Measurements from ENCODE around the gene CEP44. TPM values are rescaled to one million over a fixed set of nuclear protein-coding genes. Genes with fewer than 3 reads are reported as not detected.
"Not testable (repeated sequence)": the region's sequence is repeated elsewhere in the genome, so short reads cannot be mapped to it uniquely, and the experiment has no call there.

The CEP44 gene
- total RNA-seq, 1 experiment from 2014 or later = 14.4 TPM

DNA sequence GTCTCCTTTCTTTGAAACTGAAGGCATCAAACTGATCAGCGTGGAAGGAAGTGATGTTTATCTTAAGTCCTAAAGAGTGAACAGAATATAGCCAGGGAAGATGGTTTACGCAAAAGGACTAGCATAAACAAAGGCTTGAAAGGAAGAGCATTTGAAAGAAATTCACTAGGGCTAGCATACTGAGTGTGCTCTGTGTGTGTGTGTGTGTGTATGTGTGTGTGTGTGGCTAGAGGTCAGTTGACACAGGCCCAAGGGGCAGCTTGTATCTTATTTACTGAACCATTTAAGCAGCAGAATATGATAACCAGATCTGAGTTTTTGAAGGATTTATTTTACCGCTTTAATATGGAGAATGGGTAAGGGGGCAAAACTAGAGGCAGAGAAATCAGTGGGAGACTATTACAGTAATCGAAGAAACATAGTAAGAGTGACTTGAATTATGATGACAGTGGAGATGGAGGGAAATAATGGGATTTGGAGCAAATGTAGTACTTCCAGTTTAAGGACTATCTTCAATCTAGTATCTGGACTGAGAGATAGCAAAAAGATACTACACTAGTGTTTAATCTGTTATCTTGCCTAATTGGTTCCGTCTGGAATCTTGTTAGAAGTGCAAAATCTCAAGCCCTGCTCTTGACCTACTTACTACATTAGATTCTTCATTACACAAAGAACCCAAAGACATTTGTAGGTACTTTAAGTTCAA is 36.9 kb downstream of the CEP44 start:
- Histone ChIP-seq H3K4me1 (peaks cover 10% of the 10 kb centered on the region), H3K27me3 (no peaks in the 10 kb centered on the region), H3K9me3 (replicated peaks) (no peaks in the 10 kb centered on the region), H3K27ac (no peak overlapping the region), H3K4me3 (no peak overlapping the region), H3K36me3 (no peaks in the 10 kb centered on the region)
- DNase-seq = no peak

GRCh38 chr4:174324236-174324635 is 40.5 kb downstream of the CEP44 start:
- no peak overlapping the region for H3K4me3 ChIP-seq
- no peak for DNase-seq
- H3K36me3 ChIP-seq = no peaks in the 10 kb centered on the region
- H3K9me3 ChIP-seq (replicated peaks) = no peaks in the 10 kb centered on the region
- H3K4me1 ChIP-seq = peaks cover 10% of the 10 kb centered on the region
- no peaks in the 10 kb centered on the region for H3K27me3 ChIP-seq
- H3K27ac ChIP-seq = peak overlapping the region; percentile 24; the same call in 1 of the 2 replicates

DNA sequence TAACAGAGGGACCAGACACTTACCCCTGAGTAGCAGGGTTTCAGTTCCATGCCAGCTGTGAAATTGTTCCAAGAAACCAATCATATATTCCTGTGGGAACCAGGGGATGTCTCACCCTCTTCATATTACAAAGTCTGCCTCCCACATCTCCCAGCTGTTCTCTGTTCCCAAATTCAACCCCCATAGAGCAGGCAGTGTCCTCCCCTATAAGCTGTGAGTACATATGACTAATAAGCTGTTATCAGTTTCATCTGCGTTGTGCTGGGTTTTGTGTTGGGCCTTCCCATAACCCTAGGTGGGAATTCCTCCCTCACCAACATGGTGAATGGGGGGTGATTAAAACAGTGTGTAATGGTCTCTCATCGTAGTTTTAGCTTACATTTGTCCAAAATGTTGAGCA is 41.0 kb downstream of the CEP44 start:
- H3K27ac ChIP-seq = peak overlapping the region; percentile 24; the same call in 1 of the 2 replicates
- no peak overlapping the region for H3K4me3 ChIP-seq
- H3K36me3 ChIP-seq = no peaks in the 10 kb centered on the region
- H3K9me3 ChIP-seq (replicated peaks) = no peaks in the 10 kb centered on the region
- no peaks in the 10 kb centered on the region for H3K27me3 ChIP-seq
- DNase-seq = peak; percentile 71 to 84
- peaks cover 10% of the 10 kb centered on the region for H3K4me1 ChIP-seq

DNA sequence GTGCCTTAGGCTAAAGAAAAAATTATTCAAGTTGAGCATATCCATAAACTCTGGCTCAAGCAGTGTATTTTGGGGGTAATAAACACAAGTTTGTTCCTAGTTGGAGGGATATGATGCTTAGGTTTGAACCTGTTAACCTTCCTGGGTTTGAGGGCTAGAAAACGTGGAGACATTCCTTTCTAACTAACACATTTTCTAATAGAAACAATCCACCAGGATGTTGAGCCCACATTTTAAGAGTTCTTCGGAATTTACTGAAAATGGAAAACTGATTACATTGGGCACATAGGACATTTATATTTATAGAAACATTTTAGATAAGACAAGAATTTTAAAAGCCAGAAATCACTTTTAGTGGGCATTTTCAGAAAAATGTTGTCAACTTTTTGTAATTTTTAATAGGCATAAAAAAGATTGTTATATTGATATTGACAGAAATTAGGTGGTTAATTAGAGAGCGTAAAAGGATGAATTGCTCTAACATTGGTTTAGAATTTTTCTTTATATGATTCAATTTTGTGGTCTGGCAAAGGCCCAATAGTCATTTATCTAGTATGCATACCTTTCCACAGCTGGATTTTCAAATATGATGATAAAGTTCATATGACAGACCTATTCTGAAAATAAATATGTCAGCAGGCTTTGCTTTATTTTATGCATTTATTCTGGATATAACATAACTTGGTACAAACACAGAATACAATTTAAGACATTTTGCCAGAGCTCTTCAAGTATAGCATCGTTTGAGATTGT is 49.2 kb downstream of the CEP44 start:
- no peaks in the 10 kb centered on the region for H3K9me3 ChIP-seq (replicated peaks)
- H3K27ac ChIP-seq = no peak overlapping the region
- no peaks in the 10 kb centered on the region for H3K36me3 ChIP-seq
- no peaks in the 10 kb centered on the region for H3K4me1 ChIP-seq
- H3K4me3 ChIP-seq = no peak overlapping the region
- no peak for DNase-seq
- H3K27me3 ChIP-seq = no peaks in the 10 kb centered on the region

DNA sequence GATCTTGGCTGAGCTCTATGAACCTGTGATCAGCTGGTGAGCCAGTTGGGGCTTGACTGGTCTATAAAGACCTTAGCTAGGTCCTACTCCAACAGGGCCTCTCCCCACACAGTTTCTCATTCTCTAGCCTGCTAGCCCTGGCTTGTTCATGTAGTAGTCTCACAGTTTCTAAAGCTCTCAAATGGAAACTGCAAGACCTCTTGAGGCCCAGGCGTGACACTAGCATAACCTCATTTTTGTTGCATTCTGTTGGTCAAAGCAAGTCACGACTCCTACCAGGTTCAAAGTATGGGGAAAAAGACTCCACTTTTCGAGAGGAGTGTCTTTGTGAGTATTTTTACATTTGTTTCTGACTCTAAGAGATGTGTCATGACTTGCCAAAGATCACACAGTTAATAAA is 50.9 kb downstream of the CEP44 start:
- H3K27me3 ChIP-seq = no peaks in the 10 kb centered on the region
- H3K4me1 ChIP-seq = no peaks in the 10 kb centered on the region
- H3K9me3 ChIP-seq (replicated peaks) = no peaks in the 10 kb centered on the region
- H3K27ac ChIP-seq = no peak overlapping the region
- H3K36me3 ChIP-seq = no peaks in the 10 kb centered on the region
- no peak overlapping the region for H3K4me3 ChIP-seq
- DNase-seq = no peak

DNA sequence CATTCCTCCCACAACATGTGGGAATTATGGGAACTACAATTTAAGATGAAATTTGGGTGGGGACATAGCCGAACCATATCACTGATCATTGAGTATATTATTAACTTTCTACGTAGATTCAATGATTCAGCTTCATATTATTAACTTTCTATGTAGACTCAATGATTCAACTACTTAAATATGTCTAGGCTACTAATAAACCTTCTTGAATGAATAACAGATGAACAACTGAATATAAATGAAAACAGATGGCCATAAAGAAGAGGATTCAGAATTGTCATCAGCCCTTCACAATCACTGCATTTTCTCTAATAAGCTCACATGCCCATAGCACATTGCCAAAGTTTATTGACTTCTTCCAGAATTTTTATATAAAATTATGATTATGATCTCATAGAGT is 57.0 kb downstream of the CEP44 start:
- DNase-seq = no peak
- no peak overlapping the region for H3K27ac ChIP-seq

GRCh38 chr4:174349156-174349555 is 65.4 kb downstream of the CEP44 start:
- Histone ChIP-seq H3K27me3 (no peaks in the 10 kb centered on the region), H3K9me3 (replicated peaks) (no peaks in the 10 kb centered on the region), H3K4me1 (no peaks in the 10 kb centered on the region), H3K36me3 (no peaks in the 10 kb centered on the region), H3K27ac (no peak overlapping the region), H3K4me3 (no peak overlapping the region)
- DNase-seq = no peak

More for the DNA sequence above, 57.0 kb downstream of the CEP44 start:
- no peak overlapping the region for H3K4me3 ChIP-seq
- H3K36me3 ChIP-seq = no peaks in the 10 kb centered on the region
- no peaks in the 10 kb centered on the region for H3K4me1 ChIP-seq
- no peaks in the 10 kb centered on the region for H3K9me3 ChIP-seq (replicated peaks)
- H3K27me3 ChIP-seq = no peaks in the 10 kb centered on the region

GRCh38 chr4:174352061-174352819 is 68.5 kb downstream of the CEP44 start:
- no peak for DNase-seq
- H3K27ac ChIP-seq = no peak overlapping the region

GRCh38 chr4:174357321-174357720 is 73.6 kb downstream of the CEP44 start:
- no peak for DNase-seq
- Histone ChIP-seq H3K4me3 (no peak overlapping the region), H3K4me1 (no peaks in the 10 kb centered on the region), H3K9me3 (replicated peaks) (no peaks in the 10 kb centered on the region), H3K27me3 (no peaks in the 10 kb centered on the region), H3K36me3 (no peaks in the 10 kb centered on the region), H3K27ac (no peak overlapping the region)

More at GRCh38 chr4:174352061-174352819, 68.5 kb downstream of the CEP44 start:
- H3K9me3 ChIP-seq (replicated peaks) = no peaks in the 10 kb centered on the region
- H3K4me3 ChIP-seq = no peak overlapping the region
- no peaks in the 10 kb centered on the region for H3K27me3 ChIP-seq
- H3K36me3 ChIP-seq = no peaks in the 10 kb centered on the region
- no peaks in the 10 kb centered on the region for H3K4me1 ChIP-seq

- H3K27me3 ChIP-seq = no peaks in the 10 kb centered on the region
- no peaks in the 10 kb centered on the region for H3K36me3 ChIP-seq
- no peak for DNase-seq
- H3K27ac ChIP-seq = no peak overlapping the region
- H3K4me1 ChIP-seq = no peaks in the 10 kb centered on the region
- no peak overlapping the region for H3K4me3 ChIP-seq
- H3K9me3 ChIP-seq (replicated peaks) = no peaks in the 10 kb centered on the region
Observed at GRCh38 chr4:174358410-174358809, 74.7 kb downstream of the CEP44 start.

GRCh38 chr4:174358829-174359228 is 75.1 kb downstream of the CEP44 start:
- no peak overlapping the region for H3K27ac ChIP-seq
- H3K9me3 ChIP-seq (replicated peaks) = no peaks in the 10 kb centered on the region
- H3K27me3 ChIP-seq = no peaks in the 10 kb centered on the region
- H3K4me1 ChIP-seq = no peaks in the 10 kb centered on the region
- H3K36me3 ChIP-seq = no peaks in the 10 kb centered on the region
- H3K4me3 ChIP-seq = no peak overlapping the region
- DNase-seq = no peak

GRCh38 chr4:174362340-174362739 is 78.6 kb downstream of the CEP44 start:
- Histone ChIP-seq H3K27me3 (no peaks in the 10 kb centered on the region), H3K27ac (no peak overlapping the region), H3K4me3 (no peak overlapping the region), H3K9me3 (replicated peaks) (no peaks in the 10 kb centered on the region), H3K4me1 (no peaks in the 10 kb centered on the region), H3K36me3 (no peaks in the 10 kb centered on the region)
- no peak for DNase-seq

- not testable (repeated sequence) for H3K9me3 ChIP-seq (replicated peaks); H3K4me1 ChIP-seq; H3K36me3 ChIP-seq; DNase-seq; H3K27ac ChIP-seq; H3K27me3 ChIP-seq; H3K4me3 ChIP-seq
Observed at GRCh38 chr4:174363782-174364181, 80.1 kb downstream of the CEP44 start.

- no peaks in the 10 kb centered on the region for H3K4me1 ChIP-seq
- H3K36me3 ChIP-seq = no peaks in the 10 kb centered on the region
- no peaks in the 10 kb centered on the region for H3K27me3 ChIP-seq
- H3K4me3 ChIP-seq = no peak overlapping the region
- H3K27ac ChIP-seq = no peak overlapping the region
- H3K9me3 ChIP-seq (replicated peaks) = no peaks in the 10 kb centered on the region
- DNase-seq = peak in 1 of 2 experiments; percentile 31
Observed at GRCh38 chr4:174365018-174365587, 81.4 kb downstream of the CEP44 start.

DNA sequence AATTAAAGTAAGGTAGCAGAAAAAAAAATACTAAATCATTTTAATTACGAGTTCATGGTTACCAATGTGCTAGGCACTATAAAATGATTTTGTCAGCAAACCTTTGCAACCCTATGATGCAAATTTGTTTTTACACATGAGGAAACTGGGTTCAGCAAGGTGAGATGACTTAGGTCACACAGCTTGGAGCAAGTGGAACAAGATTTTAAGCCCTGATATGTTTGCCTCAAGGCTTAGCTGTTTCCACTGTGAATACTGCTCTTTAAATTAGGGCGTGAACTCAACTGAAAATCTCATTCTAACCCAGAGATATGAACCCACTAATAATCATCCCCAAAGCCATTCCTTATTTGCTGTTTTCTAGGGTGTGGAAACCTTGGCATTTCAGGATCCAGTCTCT is 86.3 kb downstream of the CEP44 start:
- Histone ChIP-seq H3K4me3 (no peak overlapping the region), H3K36me3 (no peaks in the 10 kb centered on the region), H3K9me3 (replicated peaks) (no peaks in the 10 kb centered on the region), H3K4me1 (no peaks in the 10 kb centered on the region), H3K27me3 (no peaks in the 10 kb centered on the region), H3K27ac (no peak overlapping the region)
- DNase-seq = no peak

Measured in SJCRH30 (cell line).